Astrocyte (in vitro differentiated cells and primary cell): ENCODE results near the gene PWP2.

ENCODE experiments used
- CTCF ChIP-seq: IDR thresholded peaks from 2 replicates; pipeline ENCODE4 v1.5.1; 2011; ENCODE audit warnings: low read depth, mild to moderate bottlenecking, inconsistent platforms, low read length, moderate library complexity; ENCODE audit not compliant: insufficient read depth
- EZH2 ChIP-seq: IDR thresholded peaks from 2 replicates; pipeline ENCODE4 v1.6.1; 2012; ENCODE audit warnings: mild to moderate bottlenecking, low read length, inconsistent platforms; ENCODE audit not compliant: insufficient read depth

DNA sequence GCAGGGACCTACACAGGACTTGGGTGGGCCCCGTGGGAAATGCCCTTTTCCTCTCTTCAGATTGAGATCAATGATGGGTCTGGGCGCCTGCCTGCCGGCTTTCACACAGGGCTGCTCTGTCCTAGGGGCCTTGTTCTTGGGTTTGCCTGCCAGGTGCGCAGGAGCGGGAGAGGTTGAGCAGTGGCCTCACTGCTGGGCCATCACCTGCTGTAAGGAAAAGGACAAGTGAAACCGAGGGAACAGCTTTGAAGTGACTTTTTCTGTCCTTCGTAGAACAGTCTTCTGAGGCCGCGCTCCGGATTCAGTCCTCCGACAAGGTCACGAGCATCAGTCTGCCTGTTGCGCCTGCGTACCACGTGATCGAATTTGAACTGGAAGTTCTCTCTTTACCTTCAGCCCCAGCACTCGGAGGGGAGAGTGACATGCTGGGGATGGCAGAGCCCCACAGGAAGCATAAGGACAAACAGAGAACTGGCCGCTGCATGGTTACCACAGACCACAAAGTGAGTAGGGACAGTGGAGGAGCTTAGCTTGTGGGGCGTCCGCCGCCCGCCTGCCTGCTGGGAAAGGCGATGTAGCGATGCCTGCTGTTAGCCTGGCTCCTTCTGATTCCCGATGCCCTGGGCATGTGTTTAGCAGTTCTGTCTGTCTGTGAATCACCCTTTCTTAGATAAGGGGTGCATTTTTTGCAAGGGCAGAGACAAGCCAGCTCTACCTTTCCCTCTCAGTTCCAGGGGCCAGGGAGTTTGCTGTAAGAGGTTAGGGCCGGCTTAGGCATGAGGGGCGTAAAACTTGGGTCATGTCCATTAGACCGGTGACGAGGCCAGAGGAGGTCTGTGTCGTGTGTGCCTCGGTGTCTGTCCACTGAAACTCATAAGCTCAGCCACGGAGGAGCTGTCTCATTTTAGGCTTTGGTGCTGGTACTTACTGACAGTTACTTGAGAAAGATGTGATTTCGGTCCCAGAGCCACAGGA lies 19.5 kb upstream of the PWP2 start:
- TF ChIP-seq CTCF, result no peak
- no peak for TF ChIP-seq EZH2
